Neural cell (in vitro differentiated cells): ENCODE measurements around the gene CD52. TPM values are rescaled to one million over a fixed set of nuclear protein-coding genes. Genes with fewer than 3 reads are reported as not detected.

Experiments used
- H2AFZ ChIP-seq: fragments of 200-600, 300-800 bp; sonication (generic), shearing (Covaris generic); 2 replicates; pipeline ENCODE4 v1.6.0; 2014; ENCODE audit warnings: low read depth, mild to moderate bottlenecking, antibody characterized with exemption, low read length, moderate library complexity
- H3F3A ChIP-seq: fragments of 200-600 bp; shearing (Covaris generic); 2 replicates; pipeline ENCODE4 v1.6.1; 2016; ENCODE audit warnings: mild to moderate bottlenecking, moderate library complexity, mixed read lengths, antibody characterized with exemption, low read length; ENCODE audit not compliant: insufficient read depth, poor library complexity, severe bottlenecking
- H3K27ac ChIP-seq: fragments of 200-600, 300-800 bp; sonication (generic), shearing (Covaris generic); 2 replicates; pipeline ENCODE4 v1.5.1; 2014; ENCODE audit warnings: mild to moderate bottlenecking, low read length, moderate library complexity
- H3K27me3 ChIP-seq: fragments of 300-800, 200-600 bp; sonication (generic), shearing (Covaris generic); 2 replicates; pipeline ENCODE4 v1.6.0; 2014; ENCODE audit warnings: mild to moderate bottlenecking, low read depth, low read length, moderate library complexity; ENCODE audit not compliant: insufficient read depth
- H3K36me3 ChIP-seq: fragments of 300-800, 200-600 bp; sonication (generic), shearing (Covaris generic); 2 replicates; pipeline ENCODE4 v1.5.1; 2014; ENCODE audit warnings: mild to moderate bottlenecking, antibody characterized with exemption, low read length, moderate library complexity; ENCODE audit not compliant: insufficient read depth
- H3K4me2 ChIP-seq: fragments of 300-800, 200-600 bp; sonication (generic), shearing (Covaris generic); 2 replicates; pipeline ENCODE4 v1.6.0; 2014; ENCODE audit warnings: mild to moderate bottlenecking, low read length
- H3K4me3 ChIP-seq: fragments of 300-800, 200-600 bp; sonication (generic), shearing (Covaris generic); 2 replicates; pipeline ENCODE4 v1.5.1; 2014; ENCODE audit warnings: mild to moderate bottlenecking, low read length, moderate library complexity
- H3K79me2 ChIP-seq: fragments of 200-600 bp; shearing (Covaris generic); replicated peaks from 2 replicates; pipeline ENCODE4 v1.6.0; 2014; ENCODE audit warnings: mild to moderate bottlenecking, low read length, moderate library complexity; ENCODE audit not compliant: insufficient read depth
- H3K9ac ChIP-seq: fragments of 300-800, 200-600 bp; sonication (generic), shearing (Covaris generic); 2 replicates; pipeline ENCODE4 v1.6.1; 2016; ENCODE audit warnings: mild to moderate bottlenecking, low read length, mixed read lengths
- H3K9me2 ChIP-seq: fragments of 200-600 bp; shearing (Covaris generic); 2 replicates; pipeline ENCODE4 v1.6.1; 2016; ENCODE audit warnings: mild to moderate bottlenecking, low read length, mixed read lengths; ENCODE audit not compliant: insufficient read depth
- H3K9me3 ChIP-seq: fragments of 200-600, 300-800 bp; sonication (generic), shearing (Covaris generic); 2 replicates; pipeline ENCODE4 v1.6.1; 2016; ENCODE audit warnings: mild to moderate bottlenecking, mixed run types, low read length, moderate library complexity, mixed read lengths
- H4K20me1 ChIP-seq: fragments of 200-600 bp; shearing (Covaris generic); 2 replicates; pipeline ENCODE4 v1.6.1; 2016; ENCODE audit warnings: mild to moderate bottlenecking, mixed run types; ENCODE audit not compliant: insufficient read depth
- CTCF ChIP-seq: fragments of 450-650 bp; IDR thresholded peaks from 2 replicates; pipeline ENCODE4 v1.5.1; 2014; ENCODE audit warnings: antibody characterized with exemption, mild to moderate bottlenecking, moderate library complexity; ENCODE audit not compliant: poor library complexity, severe bottlenecking
- EP300 ChIP-seq: fragments of 450-650 bp; conservative IDR thresholded peaks from 2 replicates; pipeline ENCODE4 v1.6.1; 2014; ENCODE audit warnings: antibody characterized with exemption, mild to moderate bottlenecking, moderate library complexity; ENCODE audit not compliant: poor library complexity, severe bottlenecking
- EZH2 ChIP-seq: fragments of 200-600, 300-800 bp; shearing (Covaris generic), sonication (generic); IDR thresholded peaks from 2 replicates; pipeline ENCODE4 v1.6.1; 2014; ENCODE audit warnings: antibody characterized with exemption, low read length, borderline replicate concordance, mild to moderate bottlenecking; ENCODE audit not compliant: insufficient read depth, poor library complexity, severe bottlenecking
- MXI1 ChIP-seq: fragments of 450-650 bp; conservative IDR thresholded peaks from 2 replicates; pipeline ENCODE4 v1.6.1; 2014; ENCODE audit warnings: antibody characterized with exemption, mild to moderate bottlenecking; ENCODE audit not compliant: poor library complexity, severe bottlenecking
- POLR2AphosphoS5 ChIP-seq: IDR thresholded peaks from 2 replicates; pipeline ENCODE4 v1.6.1; 2012
- RAD21 ChIP-seq: fragments of 450-650 bp; conservative IDR thresholded peaks from 2 replicates; pipeline ENCODE4 v1.6.1; 2014; ENCODE audit warnings: antibody characterized with exemption, mild to moderate bottlenecking, moderate library complexity
- SMC3 ChIP-seq: fragments of 450-650 bp; conservative IDR thresholded peaks from 2 replicates; pipeline ENCODE4 v1.6.1; 2014; ENCODE audit warnings: antibody characterized with exemption, mild to moderate bottlenecking, moderate library complexity; ENCODE audit not compliant: poor library complexity
- TAF1 ChIP-seq: IDR thresholded peaks from 2 replicates; pipeline ENCODE4 v1.6.1; 2012; ENCODE audit warnings: low read depth
- polyA plus RNA-seq: library from polyadenylated mRNA; depleted of rRNA; stranded (reverse); fragments of >200 nt; gene quantifications from 2 replicates; pipeline ENCODE4 v1.2.3, GENCODE V29; 2014
- TF ChIP-seq, protein P1 (sequence below): IDR thresholded peaks from 2 replicates; pipeline ENCODE4 v1.6.1; 2012; ENCODE audit warnings: borderline replicate concordance

CD52 gene
- polyA plus RNA-seq, 1 donor from 2014 or later: not detected

DNA sequence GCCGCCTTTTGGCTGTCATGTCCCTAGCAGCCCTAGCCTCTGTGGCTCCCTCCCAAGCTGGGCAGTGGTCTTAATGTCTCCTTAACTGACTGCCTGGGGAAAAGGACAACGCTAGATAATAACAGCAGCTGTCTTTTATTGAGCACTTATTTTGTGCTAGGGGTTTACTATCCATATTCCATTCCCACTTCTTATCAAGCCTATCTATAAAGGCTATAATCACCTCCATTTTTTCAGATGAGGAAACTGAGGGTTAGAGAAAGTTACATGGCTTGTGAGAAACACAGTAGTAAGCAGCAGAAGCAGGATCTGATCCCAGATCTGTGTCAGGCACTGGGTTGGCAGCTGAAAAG, 31.7 kb upstream of the CD52 start:
- Histone ChIP-seq H3K4me3 (no peak overlapping the region), H3K79me2 (no peaks in the 10 kb centered on the region), H3K9ac (no peak overlapping the region), H3K9me3 (no peaks in the 10 kb centered on the region), H3K4me2 (no peak overlapping the region), H3K9me2 (no peaks in the 10 kb centered on the region), H2AFZ (no peak overlapping the region), H3K27me3 (no peaks in the 10 kb centered on the region), H3K27ac (no peak overlapping the region), H3F3A (no peaks in the 10 kb centered on the region), H3K36me3 (no peaks in the 10 kb centered on the region), H4K20me1 (no peaks in the 10 kb centered on the region)
- no peak for TF ChIP-seq EP300
- TF ChIP-seq, protein P1, sequence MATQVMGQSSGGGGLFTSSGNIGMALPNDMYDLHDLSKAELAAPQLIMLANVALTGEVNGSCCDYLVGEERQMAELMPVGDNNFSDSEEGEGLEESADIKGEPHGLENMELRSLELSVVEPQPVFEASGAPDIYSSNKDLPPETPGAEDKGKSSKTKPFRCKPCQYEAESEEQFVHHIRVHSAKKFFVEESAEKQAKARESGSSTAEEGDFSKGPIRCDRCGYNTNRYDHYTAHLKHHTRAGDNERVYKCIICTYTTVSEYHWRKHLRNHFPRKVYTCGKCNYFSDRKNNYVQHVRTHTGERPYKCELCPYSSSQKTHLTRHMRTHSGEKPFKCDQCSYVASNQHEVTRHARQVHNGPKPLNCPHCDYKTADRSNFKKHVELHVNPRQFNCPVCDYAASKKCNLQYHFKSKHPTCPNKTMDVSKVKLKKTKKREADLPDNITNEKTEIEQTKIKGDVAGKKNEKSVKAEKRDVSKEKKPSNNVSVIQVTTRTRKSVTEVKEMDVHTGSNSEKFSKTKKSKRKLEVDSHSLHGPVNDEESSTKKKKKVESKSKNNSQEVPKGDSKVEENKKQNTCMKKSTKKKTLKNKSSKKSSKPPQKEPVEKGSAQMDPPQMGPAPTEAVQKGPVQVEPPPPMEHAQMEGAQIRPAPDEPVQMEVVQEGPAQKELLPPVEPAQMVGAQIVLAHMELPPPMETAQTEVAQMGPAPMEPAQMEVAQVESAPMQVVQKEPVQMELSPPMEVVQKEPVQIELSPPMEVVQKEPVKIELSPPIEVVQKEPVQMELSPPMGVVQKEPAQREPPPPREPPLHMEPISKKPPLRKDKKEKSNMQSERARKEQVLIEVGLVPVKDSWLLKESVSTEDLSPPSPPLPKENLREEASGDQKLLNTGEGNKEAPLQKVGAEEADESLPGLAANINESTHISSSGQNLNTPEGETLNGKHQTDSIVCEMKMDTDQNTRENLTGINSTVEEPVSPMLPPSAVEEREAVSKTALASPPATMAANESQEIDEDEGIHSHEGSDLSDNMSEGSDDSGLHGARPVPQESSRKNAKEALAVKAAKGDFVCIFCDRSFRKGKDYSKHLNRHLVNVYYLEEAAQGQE: no peak
- no peak for TF ChIP-seq POLR2AphosphoS5
- TF ChIP-seq EZH2: no peak
- TF ChIP-seq SMC3: no peak
- TF ChIP-seq TAF1: no peak
- no peak for TF ChIP-seq MXI1
- TF ChIP-seq RAD21: no peak
- TF ChIP-seq CTCF: no peak

- no peak overlapping the region for H3K4me2 ChIP-seq
Observed at GRCh38 chr1:26287033-26287711, 30.6 kb upstream of the CD52 start.

DNA sequence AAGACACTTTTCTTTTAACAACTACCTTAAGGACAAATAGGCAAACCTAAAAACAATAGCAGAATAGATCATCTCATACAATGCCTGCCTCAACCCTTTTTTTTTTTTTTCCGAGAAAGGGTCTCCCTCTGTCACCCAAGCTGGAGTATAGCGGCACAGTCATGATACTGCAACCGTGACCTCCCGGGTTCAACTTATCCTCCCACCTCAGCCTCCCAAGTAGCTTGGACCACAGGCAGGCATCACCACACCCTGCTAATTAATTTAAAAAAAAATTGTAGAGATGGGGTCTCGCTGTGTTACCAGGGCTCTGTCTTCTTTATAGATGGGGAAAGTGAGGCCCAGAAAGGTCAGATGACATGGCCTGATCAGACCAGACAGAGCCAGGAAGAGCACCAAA, 29.9 kb upstream of the CD52 start:
- no peaks in the 10 kb centered on the region for H4K20me1 ChIP-seq
- no peak overlapping the region for H3K4me2 ChIP-seq
- H3K9ac ChIP-seq: no peak overlapping the region
- TF ChIP-seq, protein P1: no peak
- no peak for TF ChIP-seq SMC3
- no peaks in the 10 kb centered on the region for H3K27me3 ChIP-seq
- H3K9me2 ChIP-seq: no peaks in the 10 kb centered on the region
- H3K27ac ChIP-seq: no peak overlapping the region
- no peaks in the 10 kb centered on the region for H3F3A ChIP-seq
- no peak overlapping the region for H3K4me3 ChIP-seq
- H3K79me2 ChIP-seq: no peaks in the 10 kb centered on the region
- H3K9me3 ChIP-seq: no peaks in the 10 kb centered on the region
- H2AFZ ChIP-seq: no peak overlapping the region
- H3K36me3 ChIP-seq: no peaks in the 10 kb centered on the region

More at GRCh38 chr1:26287033-26287711, 30.6 kb upstream of the CD52 start:
- H3K79me2 ChIP-seq: no peaks in the 10 kb centered on the region
- H3F3A ChIP-seq: no peaks in the 10 kb centered on the region
- H3K9me3 ChIP-seq: no peaks in the 10 kb centered on the region
- H3K27ac ChIP-seq: no peak overlapping the region
- no peak overlapping the region for H3K9ac ChIP-seq
- H4K20me1 ChIP-seq: no peaks in the 10 kb centered on the region
- H2AFZ ChIP-seq: no peak overlapping the region
- H3K36me3 ChIP-seq: no peaks in the 10 kb centered on the region
- no peak for TF ChIP-seq POLR2AphosphoS5
- no peak overlapping the region for H3K4me3 ChIP-seq
- H3K9me2 ChIP-seq: no peaks in the 10 kb centered on the region
- H3K27me3 ChIP-seq: no peaks in the 10 kb centered on the region
